B cell (primary cell): ENCODE results near the gene FOXP4. TPM values are rescaled to one million over a fixed set of nuclear protein-coding genes. Genes with fewer than 3 reads are reported as not detected.
A peak's percentile ranks its signal among the peaks of the same experiment; 100 is the strongest.

Source experiments
- ATAC-seq: fragments of 200-7000 bp; cut with Tn5 transposase; one replicate; pipeline ENCODE4 v1.10.0; 2021; ENCODE audit warnings: low read depth, mild to moderate bottlenecking, moderate number of reproducible peaks, moderate library complexity
- CTCF ChIA-PET: fragments of 350-600 bp; sonication (Branson Sonifier 250); formaldehyde crosslinking; loops from one replicate; lab custom pipeline; 2021; ENCODE audit warnings: antibody characterized with exemption, inconsistent platforms; lab: Charles Lee
- POLR2A ChIA-PET: fragments of 350-600 bp; sonication (Branson Sonifier 250); formaldehyde crosslinking; loops from one replicate; lab custom pipeline; 2021; ENCODE audit warnings: antibody characterized with exemption; lab: Charles Lee
- DNase-seq: peaks from one replicate; pipeline ENCODE4 v3.0.0; 2013
- H2AFZ ChIP-seq: 2 replicates; pipeline ENCODE4 v1.6.1; 2012; ENCODE audit warnings: mild to moderate bottlenecking, low read depth, low read length; ENCODE audit not compliant: insufficient read depth, poor library complexity, severe bottlenecking
- H3K27ac ChIP-seq, 2 donors: 1 replicate in 1 of 2; 2 replicates in 1 of 2; pipeline ENCODE4 v1.5.1; 2012 to 2013; ENCODE audit warnings: low read length in 2 of 2, mild to moderate bottlenecking in 2 of 2, moderate library complexity in 1 of 2
- H3K27me3 ChIP-seq, 4 experiments: fragments of 200-600 bp in 1 of 4; sonication (generic) in 1 of 4; replicated peaks in 1 of 4; 1 replicate in 2 of 4; 2 replicates in 2 of 4; pipeline versions ENCODE4 v1.6.1 to v1.7.0; 2013 to 2016; ENCODE audit warnings: low read length in 3 of 4, mild to moderate bottlenecking in 2 of 4, mixed read lengths in 1 of 4, moderate library complexity in 1 of 4; ENCODE audit not compliant: insufficient read depth in 4 of 4, control insufficient read depth in 3 of 4; ENCODE audit errors: control extremely low read depth in 1 of 4
- H3K36me3 ChIP-seq, 2 experiments: replicated peaks in 1 of 2; 1 replicate in 1 of 2; 2 replicates in 1 of 2; pipeline versions ENCODE4 v1.6.1 to v1.7.1; 2013; ENCODE audit warnings: low read length in 1 of 2; ENCODE audit not compliant: insufficient read depth in 2 of 2, control insufficient read depth in 1 of 2; ENCODE audit errors: control extremely low read depth in 1 of 2, extremely low read depth in 1 of 2
- H3K4me1 ChIP-seq, 2 donors: fragments of 200-600 bp in 1 of 2; sonication (generic) in 1 of 2; 1 replicate in 1 of 2; 2 replicates in 1 of 2; pipeline versions ENCODE4 v1.5.1 to v1.6.1; 2013 to 2017; ENCODE audit warnings: low read length in 2 of 2; ENCODE audit not compliant: control insufficient read depth in 2 of 2, insufficient read depth in 2 of 2
- H3K4me2 ChIP-seq: replicated peaks from 2 replicates; pipeline ENCODE3; 2012; ENCODE audit warnings: mild to moderate bottlenecking, low read depth, low read length; ENCODE audit not compliant: poor library complexity, severe bottlenecking
- H3K4me3 ChIP-seq, 5 experiments: fragments of 200-600 bp in 1 of 5; sonication (generic) in 1 of 5; 1 replicate in 3 of 5; 2 replicates in 2 of 5; pipeline versions ENCODE4 v1.5.1 to v1.7.0; 2011 to 2016; ENCODE audit warnings: low read length in 4 of 5, mild to moderate bottlenecking in 4 of 5, low read depth in 2 of 5, control low read depth in 1 of 5, moderate library complexity in 1 of 5; ENCODE audit not compliant: insufficient read depth in 1 of 5; ENCODE audit errors: control extremely low read depth in 1 of 5, extremely low read depth in 1 of 5
- H3K79me2 ChIP-seq: fragments of 200-600 bp; sonication (generic); one replicate; pipeline ENCODE4 v1.6.0; 2016; ENCODE audit warnings: low read length; ENCODE audit not compliant: control insufficient read depth, insufficient read depth
- H3K9ac ChIP-seq: fragments of 200-600 bp; sonication (generic); 2 replicates; pipeline ENCODE4 v1.6.1; 2017; ENCODE audit warnings: mild to moderate bottlenecking, low read length, moderate library complexity
- H3K9me3 ChIP-seq, 3 donors: one replicate each; pipeline versions ENCODE4 v1.6.1 to v1.7.1; 2013; ENCODE audit warnings: low read length in 2 of 3; ENCODE audit not compliant: control insufficient read depth in 2 of 3, insufficient read depth in 1 of 3; ENCODE audit errors: control extremely low read depth in 1 of 3
- H4K20me1 ChIP-seq: 2 replicates; pipeline ENCODE4 v1.6.0; 2012; ENCODE audit warnings: mild to moderate bottlenecking, low read length; ENCODE audit not compliant: insufficient read depth, control insufficient read depth, poor library complexity, severe bottlenecking
- H3K27ac Mint-ChIP-seq: one replicate; pipeline ENCODE4 v1.8.0; 2021; ENCODE audit warnings: mixed read lengths
- H3K27me3 Mint-ChIP-seq: one replicate; pipeline ENCODE4 v1.8.0; 2021; ENCODE audit warnings: mixed read lengths
- H3K4me1 Mint-ChIP-seq: one replicate; pipeline ENCODE4 v1.8.0; 2021; ENCODE audit warnings: mixed read lengths
- H3K4me3 Mint-ChIP-seq: one replicate; pipeline ENCODE4 v1.8.0; 2021; ENCODE audit warnings: mixed read lengths
- H3K9me3 Mint-ChIP-seq: one replicate; pipeline ENCODE4 v1.8.0; 2022; ENCODE audit warnings: mixed read lengths; ENCODE audit not compliant: insufficient read depth
- CTCF ChIP-seq: fragments of 200-600 bp; IDR thresholded peaks from one replicate; pipeline ENCODE4 v1.8.0; 2022; ENCODE audit warnings: antibody characterized with exemption, mild to moderate bottlenecking
- EZH2 ChIP-seq: IDR thresholded peaks from 2 replicates; pipeline ENCODE4 v1.6.1; 2012; ENCODE audit warnings: borderline replicate concordance, low read depth, mild to moderate bottlenecking, moderate library complexity, low read length; ENCODE audit not compliant: insufficient read depth, poor library complexity, severe bottlenecking
- WGBS: methylation state at CpG from one replicate; pipeline ENCODE4 v1.1.5; 2013; ENCODE audit warnings: missing lambda C conversion rate; ENCODE audit not compliant: insufficient coverage; 5-methylcytosine and 5-hydroxymethylcytosine counted together
- intact Hi-C: fragments of 100-400 bp; cut with micrococcal nuclease; formaldehyde crosslinking; loops from one replicate; pipeline ENCODE4 v1.10.0; 2022
- polyA plus RNA-seq: library from polyadenylated mRNA; depleted of rRNA; stranded (reverse); fragments of >200 nt; gene quantifications from 2 replicates; pipeline ENCODE4 v1.2.3, GENCODE V29; 2012
- total RNA-seq, 2 donors: library from RNA; stranded (reverse); fragments of 120-200 nt in 1 of 2; gene quantifications; 1 replicate in 1 of 2; 2 replicates in 1 of 2; pipeline versions ENCODE4 v1.2.3 to v1.2.4, GENCODE V29; 2013 to 2022

The FOXP4 gene
- total and polyA plus RNA-seq, 2 donors (not counting 1 experiment from before 2014, with no cell fraction given): 17.0 to 38.7 TPM

GRCh38 chr6:41548841-41549642 lies 2.9 kb downstream of the FOXP4 start:
- Histone ChIP-seq H3K4me1 (peaks cover 25 to 39% of the 10 kb centered on the region in 2 donors), H4K20me1 (peaks cover 67% of the 10 kb centered on the region), H3K4me3 (peak overlapping the region in 4 of 5 experiments; percentile 65 to 75 (median 72)), H3K9me3 (no peaks in the 10 kb centered on the region), H3K36me3 (peaks cover 0 to 22% of the 10 kb centered on the region in 2 experiments), H3K4me2 (peak overlapping the region; percentile 96), H3K27ac (no peak overlapping the region), H3K27me3 (peaks cover 0 to 3% (median 0%) of the 10 kb centered on the region in 4 experiments), H2AFZ (peak overlapping the region; percentile 27), H3K9ac (peak overlapping the region; percentile 77), H3K79me2 (peaks cover 73% of the 10 kb centered on the region)
- peak overlapping the region; percentile 64 for H3K27ac Mint-ChIP-seq
- no peak for ATAC-seq
- WGBS: 65% methylated on average over 5 of the region's 11 CpGs
- intact Hi-C loops: loop anchor here (5.0 kb wide), 3 partner anchors 158 to 503 kb away; partner anchors contain the start of genes NFYA, OARD1 and TAF8
- no peaks in the 10 kb centered on the region for H3K9me3 Mint-ChIP-seq
- H3K27me3 Mint-ChIP-seq: no peaks in the 10 kb centered on the region
- H3K4me1 Mint-ChIP-seq: peaks cover 39% of the 10 kb centered on the region
- POLR2A ChIA-PET: interaction anchor here (2.9 kb wide), 1 partner anchor 17 kb away, joined by 10 read pairs; no protein-coding TSS in a partner anchor
- H3K4me3 Mint-ChIP-seq: peak overlapping the region; percentile 95
- CTCF ChIA-PET: interaction anchor here (1.0 to 1.6 kb wide), 5 partner anchors 8 to 124 kb away, joined by 5 to 8 read pairs (median 5); no protein-coding TSS in a partner anchor
- no peak for DNase-seq
- TF ChIP-seq CTCF (no peak), EZH2 (no peak)

GRCh38 chr6:41549673-41550072 lies 3.5 kb downstream of the FOXP4 start:
- TF ChIP-seq CTCF (no peak), EZH2 (no peak)
- H3K4me3 Mint-ChIP-seq: peak overlapping the region; percentile 44
- ChIA-PET CTCF (no interaction called here), POLR2A (no interaction called here)
- intact Hi-C loops: loop anchor here (5.0 kb wide), 3 partner anchors 158 to 503 kb away; partner anchors contain the start of genes NFYA, OARD1 and TAF8
- H3K27ac Mint-ChIP-seq: no peak overlapping the region
- no peak for ATAC-seq
- H3K4me1 Mint-ChIP-seq: peaks cover 38% of the 10 kb centered on the region
- Histone ChIP-seq H2AFZ (no peak overlapping the region), H3K27me3 (peaks cover 0 to 3% (median 0%) of the 10 kb centered on the region in 4 experiments), H3K4me2 (no peak overlapping the region), H3K4me1 (peaks cover 25 to 39% of the 10 kb centered on the region in 2 donors), H3K27ac (no peak overlapping the region), H3K9me3 (no peaks in the 10 kb centered on the region), H3K36me3 (peaks cover 0 to 22% of the 10 kb centered on the region in 2 experiments), H3K9ac (no peak overlapping the region), H3K79me2 (peaks cover 79% of the 10 kb centered on the region), H3K4me3 (no peak overlapping the region), H4K20me1 (peaks cover 67% of the 10 kb centered on the region)
- DNase-seq: no peak
- no peaks in the 10 kb centered on the region for H3K9me3 Mint-ChIP-seq
- no peaks in the 10 kb centered on the region for H3K27me3 Mint-ChIP-seq
- 100% methylated on average over 1 of the region's 2 CpGs for WGBS
